ENCODE results near the gene TMEM272.

The TMEM272 gene

GRCh38 chr13:51862957-51863356 lies 18.0 kb upstream of the TMEM272 start:
- peaks cover 24% of the 10 kb centered on the region for H3K4me1 Mint-ChIP-seq
- ATAC-seq (no peak), DNase-seq (ENCODE audit: low spot score in 2 of 2) (no peak)
- no peaks in the 10 kb centered on the region for H3K36me3 Mint-ChIP-seq
- peak overlapping the region; percentile 68 for H3K27ac Mint-ChIP-seq
- no peaks in the 10 kb centered on the region for H3K9me3 Mint-ChIP-seq
- no peak overlapping the region for H3K4me3 Mint-ChIP-seq

- DNase-seq (ENCODE audit: low spot score in 2 of 2), result peak in 1 of 2 donors; percentile 54
- H3K9me3 Mint-ChIP-seq, result no peaks in the 10 kb centered on the region
- H3K4me1 Mint-ChIP-seq, result peaks cover 24% of the 10 kb centered on the region
- ATAC-seq, result peak; percentile 97
- H3K36me3 Mint-ChIP-seq, result no peaks in the 10 kb centered on the region
- peak within 1 kb of the TSS; percentile 68 for H3K27ac Mint-ChIP-seq
- H3K4me3 Mint-ChIP-seq, result no peak within 1 kb of the TSS
Observed at GRCh38 chr13:51861723-51862300, 16.8 kb upstream of the TMEM272 start, which contains the start of gene CCDC70. Gene CCDC70 (plus strand): TSS chr13:51861969. CDS start chr13:51865412, 3,443 bp downstream.

GRCh38 chr13:51858433-51859247 lies 13.7 kb upstream of the TMEM272 start:
- no peaks in the 10 kb centered on the region for H3K9me3 Mint-ChIP-seq
- DNase-seq (ENCODE audit: low spot score in 2 of 2), result no peak
- H3K4me1 Mint-ChIP-seq, result peaks cover 24% of the 10 kb centered on the region
- no peak overlapping the region for H3K4me3 Mint-ChIP-seq
- no peaks in the 10 kb centered on the region for H3K36me3 Mint-ChIP-seq
- no peak overlapping the region for H3K27ac Mint-ChIP-seq
- ATAC-seq, result no peak

- Mint-ChIP-seq H3K4me3 (no peak overlapping the region), H3K4me1 (peaks cover 11% of the 10 kb centered on the region), H3K27ac (no peak overlapping the region), H3K36me3 (no peaks in the 10 kb centered on the region), H3K9me3 (no peaks in the 10 kb centered on the region)
- DNase-seq (ENCODE audit: low spot score in 2 of 2) (no peak), ATAC-seq (no peak)
Observed at GRCh38 chr13:51856998-51857397, 12.0 kb upstream of the TMEM272 start.

- ATAC-seq (peak; percentile 32), DNase-seq (ENCODE audit: low spot score in 2 of 2) (peak in 1 of 2 donors; percentile 38)
- Mint-ChIP-seq H3K4me3 (no peak overlapping the region), H3K27ac (no peak overlapping the region), H3K4me1 (peaks cover 3% of the 10 kb centered on the region), H3K9me3 (no peaks in the 10 kb centered on the region), H3K36me3 (no peaks in the 10 kb centered on the region)
Observed at GRCh38 chr13:51856027-51856736, 11.2 kb upstream of the TMEM272 start.

- peak; percentile 73 for ATAC-seq
- H3K27ac Mint-ChIP-seq, result no peak overlapping the region
- peak in 1 of 2 donors; percentile 25 for DNase-seq (ENCODE audit: low spot score in 2 of 2)
- H3K9me3 Mint-ChIP-seq, result no peaks in the 10 kb centered on the region
- H3K36me3 Mint-ChIP-seq, result no peaks in the 10 kb centered on the region
- H3K4me1 Mint-ChIP-seq, result peaks cover 9% of the 10 kb centered on the region
- no peak overlapping the region for H3K4me3 Mint-ChIP-seq
Observed at GRCh38 chr13:51849145-51850101, 4.4 kb upstream of the TMEM272 start.

- no peak for ATAC-seq
- no peaks in the 10 kb centered on the region for H3K9me3 Mint-ChIP-seq
- no peak for DNase-seq (ENCODE audit: low spot score in 2 of 2)
Observed at GRCh38 chr13:51848674-51849073, 3.7 kb upstream of the TMEM272 start.

GRCh38 chr13:51846756-51847155 lies 1.8 kb upstream of the TMEM272 start:
- no peak overlapping the region for H3K4me3 Mint-ChIP-seq
- H3K27ac Mint-ChIP-seq, result no peak overlapping the region
- peaks cover 9% of the 10 kb centered on the region for H3K4me1 Mint-ChIP-seq
- ATAC-seq (peak; percentile 72), DNase-seq (ENCODE audit: low spot score in 2 of 2) (no peak)
- H3K9me3 Mint-ChIP-seq, result no peaks in the 10 kb centered on the region
- H3K36me3 Mint-ChIP-seq, result no peaks in the 10 kb centered on the region

More at GRCh38 chr13:51848674-51849073, 3.7 kb upstream of the TMEM272 start:
- H3K36me3 Mint-ChIP-seq, result no peaks in the 10 kb centered on the region
- no peak overlapping the region for H3K27ac Mint-ChIP-seq
- H3K4me1 Mint-ChIP-seq, result peaks cover 9% of the 10 kb centered on the region
- H3K4me3 Mint-ChIP-seq, result no peak overlapping the region

GRCh38 chr13:51845574-51846318 lies 769 bp upstream of the TMEM272 start:
- no peaks in the 10 kb centered on the region for H3K36me3 Mint-ChIP-seq
- ATAC-seq (no peak), DNase-seq (ENCODE audit: low spot score in 2 of 2) (no peak)
- H3K4me1 Mint-ChIP-seq, result peaks cover 9% of the 10 kb centered on the region
- no peak overlapping the region for H3K4me3 Mint-ChIP-seq
- no peak overlapping the region for H3K27ac Mint-ChIP-seq
- no peaks in the 10 kb centered on the region for H3K9me3 Mint-ChIP-seq

GRCh38 chr13:51843529-51843928 lies 1.4 kb downstream of the TMEM272 start:
- Mint-ChIP-seq H3K4me1 (peaks cover 9% of the 10 kb centered on the region), H3K36me3 (no peaks in the 10 kb centered on the region), H3K27ac (no peak overlapping the region), H3K4me3 (no peak overlapping the region), H3K9me3 (no peaks in the 10 kb centered on the region)
- ATAC-seq (no peak), DNase-seq (ENCODE audit: low spot score in 2 of 2) (no peak)

GRCh38 chr13:51841732-51842131 lies 3.2 kb downstream of the TMEM272 start:
- no peaks in the 10 kb centered on the region for H3K36me3 Mint-ChIP-seq
- no peak overlapping the region for H3K27ac Mint-ChIP-seq
- no peak overlapping the region for H3K4me3 Mint-ChIP-seq
- ATAC-seq (no peak), DNase-seq (ENCODE audit: low spot score in 2 of 2) (no peak)
- peaks cover 9% of the 10 kb centered on the region for H3K4me1 Mint-ChIP-seq
- no peaks in the 10 kb centered on the region for H3K9me3 Mint-ChIP-seq

- no peak overlapping the region for H3K4me3 Mint-ChIP-seq
- peaks cover 9% of the 10 kb centered on the region for H3K4me1 Mint-ChIP-seq
- no peaks in the 10 kb centered on the region for H3K9me3 Mint-ChIP-seq
- no peaks in the 10 kb centered on the region for H3K36me3 Mint-ChIP-seq
- no peak for ATAC-seq
- no peak for DNase-seq (ENCODE audit: low spot score in 2 of 2)
- no peak overlapping the region for H3K27ac Mint-ChIP-seq
Observed at GRCh38 chr13:51840917-51841316, 4.1 kb downstream of the TMEM272 start.

GRCh38 chr13:51839711-51840540 lies 5.1 kb downstream of the TMEM272 start:
- Mint-ChIP-seq H3K36me3 (no peaks in the 10 kb centered on the region), H3K4me3 (no peak overlapping the region), H3K27ac (no peak overlapping the region), H3K4me1 (peaks cover 5% of the 10 kb centered on the region), H3K9me3 (no peaks in the 10 kb centered on the region)
- DNase-seq (ENCODE audit: low spot score in 2 of 2), result no peak
- ATAC-seq, result no peak
